HEK293T (cell line): Measurements from ENCODE around the gene LRRTM1.

ENCODE experiments used
- ELF4 ChIP-seq: fragments of 450-650 bp; IDR thresholded peaks from 2 replicates; pipeline ENCODE4 v1.6.1; 2017; ENCODE audit warnings: antibody characterized with exemption
- FOXA1 ChIP-seq: fragments of 450-650 bp; IDR thresholded peaks from 2 replicates; pipeline ENCODE4 v1.6.1; 2016; ENCODE audit warnings: mild to moderate bottlenecking
- FOXM1 ChIP-seq: fragments of 450-650 bp; IDR thresholded peaks from 2 replicates; pipeline ENCODE4 v1.6.1; 2017; ENCODE audit warnings: mild to moderate bottlenecking, borderline replicate concordance
- L3MBTL2 ChIP-seq: fragments of 450-650 bp; conservative IDR thresholded peaks from 2 replicates; pipeline ENCODE4 v1.6.1; 2016; ENCODE audit warnings: mild to moderate bottlenecking
- SP1 ChIP-seq: fragments of 450-650 bp; IDR thresholded peaks from 2 replicates; pipeline ENCODE4 v1.6.1; 2017
- TARDBP ChIP-seq: fragments of 450-650 bp; IDR thresholded peaks from 2 replicates; pipeline ENCODE4 v1.6.1; 2016

- TF ChIP-seq FOXA1 (no peak), L3MBTL2 (no peak), FOXM1 (no peak), SP1 (no peak), TARDBP (no peak), ELF4 (no peak)
Observed at GRCh38 chr2:80322958-80323357, 18.4 kb upstream of the LRRTM1 start.
